Upper lobe of left lung (tissue), 6 donors: ENCODE results near the gene ADGRF4. TPM values are rescaled to one million over a fixed set of nuclear protein-coding genes. Genes with fewer than 3 reads are reported as not detected.

ENCODE experiments used
- ATAC-seq, 2 donors: fragments of 200-7000 bp; cut with Tn5 transposase; one replicate each; pipeline ENCODE4 v1.9.1; 2022; ENCODE audit warnings: mild to moderate bottlenecking in 2 of 2, moderate library complexity in 2 of 2; ENCODE audit not compliant: low FRiP score in 2 of 2
- DNase-seq, 2 donors: peaks; one replicate each; pipeline ENCODE4 v3.0.0-alpha.2; 2019 to 2020
- H3K27ac ChIP-seq, 4 donors: fragments of 200-600 bp; sonication (generic); one replicate each; pipeline ENCODE4 v1.5.1; 2016 to 2019
- H3K27me3 ChIP-seq, 4 donors: fragments of 200-600 bp; sonication (generic); one replicate each; pipeline ENCODE4 v1.5.1; 2017 to 2019
- H3K36me3 ChIP-seq, 4 donors: fragments of 200-600 bp; sonication (generic); one replicate each; pipeline ENCODE4 v1.5.1; 2016 to 2019
- H3K4me1 ChIP-seq, 4 donors: fragments of 200-600 bp; sonication (generic); one replicate each; pipeline ENCODE4 v1.5.1; 2018 to 2019
- H3K4me3 ChIP-seq, 4 donors: fragments of 200-600 bp; sonication (generic); one replicate each; pipeline ENCODE4 v1.5.1; 2017 to 2019; ENCODE audit warnings: mild to moderate bottlenecking in 2 of 4, moderate library complexity in 1 of 4
- H3K9me3 ChIP-seq, 4 donors: fragments of 200-600 bp; sonication (generic); one replicate each; pipeline ENCODE4 v1.5.1; 2018 to 2019
- CTCF ChIP-seq, 6 experiments: fragments of 450-650 bp in 4 of 6; fragments of 200-600 bp in 2 of 6; sonication (generic) in 2 of 6; IDR thresholded peaks; one replicate each; pipeline ENCODE4 v1.5.1; 2016 to 2019; ENCODE audit warnings: antibody characterized with exemption in 6 of 6
- EP300 ChIP-seq, 4 donors: sonication (generic); formaldehyde crosslinking; IDR thresholded peaks; one replicate each; pipeline ENCODE4 v1.5.1; 2017; ENCODE audit warnings: antibody characterized with exemption in 4 of 4, control low read depth in 2 of 4
- POLR2A ChIP-seq, 4 donors: fragments of 450-650 bp; IDR thresholded peaks; one replicate each; pipeline ENCODE4 v1.5.1; 2016 to 2017; ENCODE audit warnings: antibody characterized with exemption in 4 of 4, mild to moderate bottlenecking in 2 of 4
- POLR2AphosphoS5 ChIP-seq, 2 donors: sonication (generic); formaldehyde crosslinking; IDR thresholded peaks; one replicate each; pipeline ENCODE4 v1.5.1; 2017; ENCODE audit warnings: antibody characterized with exemption in 2 of 2
- WGBS, 2 donors: methylation state at CpG; one replicate each; pipeline ENCODE4 v1.1.5; 2017 to 2018; 5-methylcytosine and 5-hydroxymethylcytosine counted together
- total RNA-seq, 6 donors: library from RNA; depleted of rRNA in 4 of 6; stranded (reverse); fragments of >200 nt in 4 of 6; gene quantifications; one replicate each; pipeline versions ENCODE4 v1.1.0 to v1.2.1, GENCODE V29; 2016 to 2021
- donor health status: DM: no; HTN: no; CAD: no; lungs with moderate emphysema.
- donor health status: DM: no; HTN: yes; CAD: no; lungs with severe emphysema.

Gene ADGRF4
- total RNA-seq, 6 donors from 2014 or later = 0.15 to 0.20 (median 0.18) TPM; not detected in 2

- no peak for DNase-seq
- WGBS, 2 donors = 42 to 43% methylated on average over 2 of the region's 2 CpGs
- ATAC-seq = no peak
Observed at GRCh38 chr6:47733879-47734558, 35.6 kb downstream of the ADGRF4 start.

GRCh38 chr6:47734831-47735481, 36.6 kb downstream of the ADGRF4 start:
- TF ChIP-seq CTCF (IDR thresholded peaks at IDR 0.05) (no peak), POLR2AphosphoS5 (IDR thresholded peaks at IDR 0.05) (no peak), EP300 (IDR thresholded peaks at IDR 0.05) (no peak), POLR2A (IDR thresholded peaks at IDR 0.05) (no peak)
- ATAC-seq = no peak

More at GRCh38 chr6:47733879-47734558, 35.6 kb downstream of the ADGRF4 start:
- no peak overlapping the region for H3K4me3 ChIP-seq
- H3K36me3 ChIP-seq = no peaks in the 10 kb centered on the region
- H3K27ac ChIP-seq = no peak overlapping the region
- H3K9me3 ChIP-seq = no peaks in the 10 kb centered on the region
- no peaks in the 10 kb centered on the region for H3K4me1 ChIP-seq
- no peaks in the 10 kb centered on the region for H3K27me3 ChIP-seq
- TF ChIP-seq POLR2A (IDR thresholded peaks at IDR 0.05) (no peak), POLR2AphosphoS5 (IDR thresholded peaks at IDR 0.05) (no peak), CTCF (IDR thresholded peaks at IDR 0.05) (peak in 3 of 6 experiments; percentile 16 to 51 (median 47)), EP300 (IDR thresholded peaks at IDR 0.05) (no peak)

GRCh38 chr6:47736083-47736700, 37.8 kb downstream of the ADGRF4 start:
- ATAC-seq (no peak), DNase-seq (no peak)
- H3K4me3 ChIP-seq = no peak overlapping the region
- WGBS, 2 donors = 74 to 75% methylated on average over 7 of the region's 7 CpGs
- H3K27me3 ChIP-seq = no peaks in the 10 kb centered on the region
- H3K36me3 ChIP-seq = no peaks in the 10 kb centered on the region
- H3K27ac ChIP-seq = no peak overlapping the region
- no peaks in the 10 kb centered on the region for H3K4me1 ChIP-seq
- H3K9me3 ChIP-seq = no peaks in the 10 kb centered on the region
- TF ChIP-seq CTCF (IDR thresholded peaks at IDR 0.05) = no peak
- TF ChIP-seq POLR2A (IDR thresholded peaks at IDR 0.05) = no peak
- TF ChIP-seq POLR2AphosphoS5 (IDR thresholded peaks at IDR 0.05) = no peak
- TF ChIP-seq EP300 (IDR thresholded peaks at IDR 0.05) = no peak

More at GRCh38 chr6:47734831-47735481, 36.6 kb downstream of the ADGRF4 start:
- no peak overlapping the region for H3K4me3 ChIP-seq
- H3K36me3 ChIP-seq = no peaks in the 10 kb centered on the region
- DNase-seq = no peak
- no peaks in the 10 kb centered on the region for H3K9me3 ChIP-seq
- H3K27ac ChIP-seq = no peak overlapping the region
- WGBS, 2 donors = 77% methylated on average over 4 of the region's 4 CpGs
- H3K4me1 ChIP-seq = no peaks in the 10 kb centered on the region
- no peaks in the 10 kb centered on the region for H3K27me3 ChIP-seq

GRCh38 chr6:47737406-47737805, 39.0 kb downstream of the ADGRF4 start:
- Histone ChIP-seq H3K9me3 (no peaks in the 10 kb centered on the region), H3K4me1 (no peaks in the 10 kb centered on the region), H3K36me3 (no peaks in the 10 kb centered on the region), H3K4me3 (no peak overlapping the region), H3K27ac (no peak overlapping the region), H3K27me3 (no peaks in the 10 kb centered on the region)
- DNase-seq (no peak), ATAC-seq (no peak)
- 82 to 85% methylated on average over 2 of the region's 2 CpGs for WGBS, 2 donors
- TF ChIP-seq POLR2A (IDR thresholded peaks at IDR 0.05) (no peak), EP300 (IDR thresholded peaks at IDR 0.05) (no peak), POLR2AphosphoS5 (IDR thresholded peaks at IDR 0.05) (no peak), CTCF (IDR thresholded peaks at IDR 0.05) (no peak)
